Fibroblast of the aortic adventitia (primary cell): Measurements from ENCODE around the gene CHRND. TPM values are rescaled to one million over a fixed set of nuclear protein-coding genes. Genes with fewer than 3 reads are reported as not detected.

Experiments
- DNase-seq: peaks from one replicate; pipeline ENCODE4 v3.0.0-alpha.2; 2010; ENCODE audit warnings: low read depth
- H3K4me3 ChIP-seq: 2 replicates; pipeline ENCODE4 v1.5.1; 2011; ENCODE audit warnings: low read depth, mild to moderate bottlenecking, control low read depth, low read length, moderate library complexity
- CTCF ChIP-seq: IDR thresholded peaks from 2 replicates; pipeline ENCODE4 v1.5.1; 2011; ENCODE audit warnings: mild to moderate bottlenecking, low read length, control low read depth, inconsistent platforms; ENCODE audit not compliant: insufficient read depth
- total RNA-seq: library from RNA; depleted of rRNA; stranded (reverse); fragments of >200 nt; gene quantifications from 2 replicates; pipeline ENCODE4 v1.2.3, GENCODE V29; 2012; ENCODE audit warnings: low replicate concordance

The CHRND gene
- total RNA-seq, 1 donor, result not detected

DNA sequence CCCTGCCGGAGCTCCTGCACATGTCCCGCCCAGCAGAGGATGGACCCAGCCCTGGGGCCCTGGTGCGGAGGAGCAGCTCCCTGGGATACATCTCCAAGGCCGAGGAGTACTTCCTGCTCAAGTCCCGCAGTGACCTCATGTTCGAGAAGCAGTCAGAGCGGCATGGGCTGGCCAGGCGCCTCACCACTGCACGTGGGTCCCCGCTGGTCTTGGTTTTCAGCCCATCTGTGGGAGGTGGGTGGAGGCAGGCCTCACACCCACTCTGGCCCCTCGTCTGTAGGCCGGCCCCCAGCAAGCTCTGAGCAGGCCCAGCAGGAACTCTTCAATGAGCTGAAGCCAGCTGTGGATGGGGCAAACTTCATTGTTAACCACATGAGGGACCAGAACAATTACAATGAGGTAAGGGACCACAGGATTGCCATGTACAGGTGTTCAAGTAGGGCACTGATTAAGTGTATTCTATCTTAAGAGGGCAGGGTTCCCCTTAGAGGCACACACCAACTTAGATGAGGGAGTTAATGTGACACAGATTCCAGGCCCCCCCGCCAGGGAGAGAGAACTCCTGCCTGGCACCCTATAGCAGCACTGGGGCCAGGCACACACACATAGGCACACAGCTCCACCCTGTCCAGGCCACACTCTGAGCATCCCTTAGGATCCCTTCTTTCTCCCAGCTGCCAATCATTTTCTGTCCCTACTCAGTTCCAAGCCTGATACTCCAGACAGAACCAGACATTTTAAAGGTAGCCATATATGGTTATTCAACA lies 8.2 kb downstream of the CHRND start:
- H3K4me3 ChIP-seq, result no peak overlapping the region
- DNase-seq, result peak; percentile 4
- TF ChIP-seq CTCF, result no peak

- TF ChIP-seq CTCF, result no peak
- H3K4me3 ChIP-seq, result no peak overlapping the region
- no peak for DNase-seq
Observed at GRCh38 chr2:232534940-232535651, 9.1 kb downstream of the CHRND start.

GRCh38 chr2:232535761-232536530 lies 10.0 kb downstream of the CHRND start:
- DNase-seq, result no peak
- no peak for TF ChIP-seq CTCF
- no peak overlapping the region for H3K4me3 ChIP-seq

GRCh38 chr2:232537079-232537478 lies 11.1 kb downstream of the CHRND start:
- no peak overlapping the region for H3K4me3 ChIP-seq
- peak; percentile 13 for TF ChIP-seq CTCF
- DNase-seq, result no peak

- H3K4me3 ChIP-seq, result no peak overlapping the region
- DNase-seq, result no peak
- no peak for TF ChIP-seq CTCF
Observed at GRCh38 chr2:232537499-232537898, 11.5 kb downstream of the CHRND start.

DNA sequence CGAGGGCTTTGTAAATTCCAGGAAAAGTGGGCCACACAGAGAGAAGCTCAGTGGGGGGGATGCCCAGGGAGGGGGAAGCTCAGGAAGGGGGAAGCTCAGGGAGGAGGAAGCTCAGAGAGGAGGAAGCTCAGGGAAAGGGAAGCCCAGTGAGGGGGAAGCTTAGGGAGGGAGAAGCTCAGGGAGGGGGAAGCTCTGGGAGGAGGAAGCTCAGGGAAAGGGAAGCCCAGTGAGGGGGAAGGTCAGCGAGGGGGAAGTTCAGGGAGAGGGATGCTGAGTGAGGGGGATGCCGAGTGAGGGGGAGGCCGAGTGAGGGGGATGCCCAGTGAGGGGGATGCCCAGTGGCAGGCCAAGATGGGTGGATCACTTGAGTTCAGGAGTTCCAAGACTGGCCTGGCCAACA lies 12.7 kb downstream of the CHRND start:
- H3K4me3 ChIP-seq, result no peak overlapping the region
- TF ChIP-seq CTCF, result no peak
- no peak for DNase-seq
